HepG2 (cell line): ENCODE measurements around the gene TF. TPM values are rescaled to one million over a fixed set of nuclear protein-coding genes. Genes with fewer than 3 reads are reported as not detected.

ENCODE experiments used
- BRD4 ChIP-seq: sonication (generic); formaldehyde crosslinking; IDR thresholded peaks from 2 replicates; pipeline ENCODE4 v1.4.0; 2020; ENCODE audit warnings: missing genetic modification reagents
- CCDC6 ChIP-seq: sonication (generic); formaldehyde crosslinking; IDR thresholded peaks from 2 replicates; pipeline ENCODE4 v1.8.1; 2022; ENCODE audit warnings: mild to moderate bottlenecking, missing genetic modification reagents, moderate library complexity
- DR1 ChIP-seq: sonication (generic); formaldehyde crosslinking; IDR thresholded peaks from 2 replicates; pipeline ENCODE4 v1.8.0; 2021; ENCODE audit warnings: mild to moderate bottlenecking, missing genetic modification reagents, inconsistent platforms
- ELF3 ChIP-seq: IDR thresholded peaks from 2 replicates; pipeline ENCODE4 v1.6.1; 2016; ENCODE audit warnings: missing genetic modification reagents, missing compliant biosample characterization
- HDAC6 ChIP-seq: fragments of 200-600 bp; sonication (generic); IDR thresholded peaks from 2 replicates; pipeline ENCODE4 v1.7.0; 2017; ENCODE audit warnings: mild to moderate bottlenecking, antibody characterized with exemption, low read length, low read depth
- HNF1A ChIP-seq, 2 experiments: sonication (generic) in 1 of 2; formaldehyde crosslinking in 1 of 2; IDR thresholded peaks; 2 replicates each; pipeline versions ENCODE4 v1.4.0 to v1.6.1; 2016 to 2020; ENCODE audit warnings: borderline replicate concordance in 1 of 2, low read depth in 1 of 2, mild to moderate bottlenecking in 1 of 2, missing genetic modification reagents in 1 of 2
- MEIS2 ChIP-seq: sonication (generic); formaldehyde crosslinking; IDR thresholded peaks from 2 replicates; pipeline ENCODE4 v1.9.0; 2021; ENCODE audit warnings: mild to moderate bottlenecking, missing genetic modification reagents
- NR2F1 ChIP-seq, 2 experiments: fragments of 450-650 bp in 1 of 2; formaldehyde crosslinking in 1 of 2; IDR thresholded peaks; 2 replicates each; pipeline versions ENCODE4 v1.5.0 to v1.6.1; 2016 to 2020; ENCODE audit warnings: mild to moderate bottlenecking in 1 of 2, missing compliant biosample characterization in 1 of 2, missing genetic modification reagents in 1 of 2, moderate library complexity in 1 of 2
- RCOR2 ChIP-seq: IDR thresholded peaks from 2 replicates; pipeline ENCODE4 v1.6.1; 2016; ENCODE audit warnings: missing biosample characterization, missing genetic modification reagents
- STAG1 ChIP-seq: sonication (generic); formaldehyde crosslinking; IDR thresholded peaks from 2 replicates; pipeline ENCODE4 v1.4.0; 2020; ENCODE audit warnings: missing genetic modification reagents
- TCF7 ChIP-seq: sonication (generic); IDR thresholded peaks from 2 replicates; pipeline ENCODE4 v1.6.1; 2016; ENCODE audit warnings: antibody characterized with exemption, low read depth
- TEF ChIP-seq: sonication (generic); formaldehyde crosslinking; IDR thresholded peaks from 2 replicates; pipeline ENCODE4 v1.5.0; 2020; ENCODE audit warnings: missing genetic modification reagents
- ZNF253 ChIP-seq: sonication (generic); formaldehyde crosslinking; IDR thresholded peaks from 2 replicates; pipeline ENCODE4 v1.8.0; 2022; ENCODE audit warnings: mild to moderate bottlenecking, missing genetic modification reagents, borderline replicate concordance
- ZNF878 ChIP-seq: sonication (generic); formaldehyde crosslinking; IDR thresholded peaks from 2 replicates; pipeline ENCODE4 v1.8.1; 2023; ENCODE audit warnings: mild to moderate bottlenecking, missing genetic modification reagents, moderate library complexity
- polyA plus RNA-seq, 8 experiments: library from polyadenylated mRNA; depleted of rRNA in 3 of 8; stranded (reverse) in 7 of 8; unstranded in 1 of 8; fragments of >200 nt; fragmentation: Illumina TruSeq in 4 of 8; extraction: Trizol in 4 of 8; gene quantifications; 2 replicates each; pipeline versions ENCODE4 v1.2.1 to v1.2.3, GENCODE V29; 2011 to 2016; ENCODE audit warnings: low read depth in 4 of 8, missing spikeins in 1 of 8, mixed read lengths in 1 of 8; ENCODE audit not compliant: insufficient read depth in 1 of 8
- total RNA-seq, 5 experiments: library from RNA; depleted of rRNA; stranded (reverse); fragments of >200 nt; fragmentation: Illumina TruSeq; extraction: Trizol; gene quantifications; 2 replicates each; pipeline ENCODE4 v1.2.3, GENCODE V29; 2016; ENCODE audit warnings: low read depth in 1 of 5
- TF ChIP-seq, protein P1 (sequence below): sonication (generic); formaldehyde crosslinking; IDR thresholded peaks from 2 replicates; pipeline ENCODE4 v1.5.0; 2020; ENCODE audit warnings: mild to moderate bottlenecking, missing genetic modification reagents, borderline replicate concordance
- TF ChIP-seq, protein P2 (sequence below): IDR thresholded peaks from 2 replicates; pipeline ENCODE4 v1.6.1; 2018; ENCODE audit warnings: missing genetic modification reagents, mild to moderate bottlenecking, missing compliant biosample characterization
- TF ChIP-seq, protein P3 (sequence below): IDR thresholded peaks from 2 replicates; pipeline ENCODE4 v1.6.1; 2016; ENCODE audit warnings: low read depth, borderline replicate concordance
- TF ChIP-seq, protein P4 (sequence below): sonication (generic); formaldehyde crosslinking; conservative IDR thresholded peaks from 2 replicates; pipeline ENCODE4 v1.4.0; 2020; ENCODE audit warnings: missing genetic modification reagents

The TF gene
- total and polyA plus RNA-seq, 2 of the 13 experiments (the other 11 are each of a cell fraction or from before 2014, with no cell fraction given), result 10,074 to 11,821 TPM

DNA sequence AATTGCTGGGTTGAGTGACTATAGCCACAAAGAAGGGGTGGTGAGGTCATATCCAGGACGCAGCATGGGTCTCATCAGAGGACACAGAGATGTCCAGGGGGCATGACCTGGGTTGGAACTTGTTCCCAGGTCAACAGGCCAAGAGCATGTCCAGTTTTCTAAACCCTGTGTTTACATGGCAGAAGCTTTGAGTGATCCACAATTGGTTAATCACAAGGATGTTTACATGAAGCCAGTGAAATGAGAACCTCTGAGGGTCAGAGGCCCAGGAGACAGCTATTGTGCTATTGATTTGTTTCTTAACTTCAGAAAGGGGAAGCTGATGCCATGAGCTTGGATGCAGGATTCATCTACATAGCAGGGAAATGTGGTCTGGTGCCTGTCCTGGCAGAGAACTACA is 42.3 kb upstream of the TF start (continued):
- TF ChIP-seq, protein P1, sequence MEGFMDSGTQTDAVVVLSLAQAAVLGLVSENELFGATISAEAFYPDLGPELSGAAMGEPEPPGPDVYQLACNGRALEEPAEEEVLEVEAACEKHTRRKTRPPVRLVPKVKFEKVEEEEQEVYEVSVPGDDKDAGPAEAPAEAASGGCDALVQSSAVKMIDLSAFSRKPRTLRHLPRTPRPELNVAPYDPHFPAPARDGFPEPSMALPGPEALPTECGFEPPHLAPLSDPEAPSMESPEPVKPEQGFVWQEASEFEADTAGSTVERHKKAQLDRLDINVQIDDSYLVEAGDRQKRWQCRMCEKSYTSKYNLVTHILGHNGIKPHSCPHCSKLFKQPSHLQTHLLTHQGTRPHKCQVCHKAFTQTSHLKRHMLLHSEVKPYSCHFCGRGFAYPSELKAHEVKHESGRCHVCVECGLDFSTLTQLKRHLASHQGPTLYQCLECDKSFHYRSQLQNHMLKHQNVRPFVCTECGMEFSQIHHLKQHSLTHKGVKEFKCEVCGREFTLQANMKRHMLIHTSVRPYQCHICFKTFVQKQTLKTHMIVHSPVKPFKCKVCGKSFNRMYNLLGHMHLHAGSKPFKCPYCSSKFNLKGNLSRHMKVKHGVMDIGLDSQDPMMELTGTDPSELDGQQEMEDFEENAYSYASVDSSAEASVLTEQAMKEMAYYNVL, result no peak
- TF ChIP-seq HDAC6 (no peak), BRD4 (CRISPR knock-in tag) (no peak), TCF7 (peak; percentile 62), ZNF878 (CRISPR knock-in tag) (no peak), RCOR2 (CRISPR knock-in tag) (peak; percentile 76; the same call in 1 of the 2 replicates), STAG1 (CRISPR knock-in tag) (peak; percentile 24), TEF (CRISPR knock-in tag) (no peak), ELF3 (CRISPR knock-in tag) (peak; percentile 40), NR2F1 (CRISPR knock-in tag; IDR thresholded peaks at IDR 0.05) (peak; percentile 97 to 98), HNF1A (IDR thresholded peaks at IDR 0.05; ENCODE audit: low read depth) (peak; percentile 42; the same call in 1 of the 2 replicates), HNF1A (CRISPR knock-in tag; IDR thresholded peaks at IDR 0.05; ENCODE audit: borderline replicate concordance) (peak; percentile 47; the same call in 1 of the 2 replicates), CCDC6 (no peak), MEIS2 (CRISPR knock-in tag) (peak; percentile 65; the same call in 1 of the 2 replicates), ZNF253 (CRISPR knock-in tag) (no peak), DR1 (CRISPR knock-in tag) (no peak)
- TF ChIP-seq, protein P2, sequence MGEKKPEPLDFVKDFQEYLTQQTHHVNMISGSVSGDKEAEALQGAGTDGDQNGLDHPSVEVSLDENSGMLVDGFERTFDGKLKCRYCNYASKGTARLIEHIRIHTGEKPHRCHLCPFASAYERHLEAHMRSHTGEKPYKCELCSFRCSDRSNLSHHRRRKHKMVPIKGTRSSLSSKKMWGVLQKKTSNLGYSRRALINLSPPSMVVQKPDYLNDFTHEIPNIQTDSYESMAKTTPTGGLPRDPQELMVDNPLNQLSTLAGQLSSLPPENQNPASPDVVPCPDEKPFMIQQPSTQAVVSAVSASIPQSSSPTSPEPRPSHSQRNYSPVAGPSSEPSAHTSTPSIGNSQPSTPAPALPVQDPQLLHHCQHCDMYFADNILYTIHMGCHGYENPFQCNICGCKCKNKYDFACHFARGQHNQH (CRISPR knock-in tag), result 0 out of 2 replicates have a peak, but pooled peaks have one; percentile 25
- TF ChIP-seq, protein P3, sequence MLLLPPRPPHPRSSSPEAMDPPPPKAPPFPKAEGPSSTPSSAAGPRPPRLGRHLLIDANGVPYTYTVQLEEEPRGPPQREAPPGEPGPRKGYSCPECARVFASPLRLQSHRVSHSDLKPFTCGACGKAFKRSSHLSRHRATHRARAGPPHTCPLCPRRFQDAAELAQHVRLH (CRISPR knock-in tag), result no peak; the same call in 1 of the 2 replicates
- TF ChIP-seq, protein P4, sequence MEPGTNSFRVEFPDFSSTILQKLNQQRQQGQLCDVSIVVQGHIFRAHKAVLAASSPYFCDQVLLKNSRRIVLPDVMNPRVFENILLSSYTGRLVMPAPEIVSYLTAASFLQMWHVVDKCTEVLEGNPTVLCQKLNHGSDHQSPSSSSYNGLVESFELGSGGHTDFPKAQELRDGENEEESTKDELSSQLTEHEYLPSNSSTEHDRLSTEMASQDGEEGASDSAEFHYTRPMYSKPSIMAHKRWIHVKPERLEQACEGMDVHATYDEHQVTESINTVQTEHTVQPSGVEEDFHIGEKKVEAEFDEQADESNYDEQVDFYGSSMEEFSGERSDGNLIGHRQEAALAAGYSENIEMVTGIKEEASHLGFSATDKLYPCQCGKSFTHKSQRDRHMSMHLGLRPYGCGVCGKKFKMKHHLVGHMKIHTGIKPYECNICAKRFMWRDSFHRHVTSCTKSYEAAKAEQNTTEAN (CRISPR knock-in tag), result 0 out of 2 replicates have a peak, but pooled peaks have one; percentile 34
